Colonic mucosa (tissue), 4 donors: Measurements from ENCODE around the gene GALNT9. TPM values are rescaled to one million over a fixed set of nuclear protein-coding genes. Genes with fewer than 3 reads are reported as not detected.

ENCODE experiments used
- DNase-seq: peaks from one replicate; pipeline ENCODE4 v3.0.0-alpha.2; 2020
- H3K27ac ChIP-seq: fragments of 200-600 bp; one replicate; pipeline ENCODE4 v1.8.0; 2021
- H3K27me3 ChIP-seq: fragments of 200-600 bp; one replicate; pipeline ENCODE4 v1.8.0; 2021
- H3K36me3 ChIP-seq: fragments of 200-600 bp; one replicate; pipeline ENCODE4 v1.8.0; 2021
- H3K4me1 ChIP-seq: fragments of 200-600 bp; one replicate; pipeline ENCODE4 v1.8.0; 2021; ENCODE audit warnings: mild to moderate bottlenecking
- H3K4me3 ChIP-seq: fragments of 200-600 bp; one replicate; pipeline ENCODE4 v1.8.0; 2021
- H3K9ac ChIP-seq, 2 donors: one replicate each; pipeline ENCODE4 v1.7.0; 2013; ENCODE audit warnings: control low read depth in 2 of 2, low read depth in 2 of 2, low read length in 2 of 2
- H3K9me3 ChIP-seq: fragments of 200-600 bp; one replicate; pipeline ENCODE4 v1.8.0; 2021
- CTCF ChIP-seq: fragments of 200-600 bp; IDR thresholded peaks from one replicate; pipeline ENCODE4 v1.8.0; 2022; ENCODE audit warnings: antibody characterized with exemption, mild to moderate bottlenecking
- intact Hi-C: fragments of 100-400 bp; cut with DNase I; formaldehyde crosslinking; loops from one replicate; pipeline ENCODE4 v1.14.1; 2022
- total RNA-seq, 2 donors: library from RNA; stranded (reverse); fragmentation: NEBNext Ultra II Directional in 1 of 2; extraction: Animal tissue kit (Norgen Biotek cat#: 25700) in 1 of 2; gene quantifications; one replicate each; pipeline ENCODE4 v1.2.1, GENCODE V29; 2021
- donor health status: healthy.
- donor health status: DM: no; HTN: no; CAD: no.
- donor health status: DM: no; HTN: no; CAD: no.

GALNT9 gene
- total RNA-seq, 2 donors from 2014 or later: 0.45 TPM; not detected in 1

GRCh38 chr12:132263061-132263360, 66.4 kb downstream of the GALNT9 start:
- Histone ChIP-seq H3K4me1 (no peaks in the 10 kb centered on the region), H3K9me3 (no peaks in the 10 kb centered on the region), H3K27ac (no peak overlapping the region), H3K4me3 (no peak overlapping the region), H3K27me3 (no peaks in the 10 kb centered on the region), H3K9ac (no peak overlapping the region), H3K36me3 (no peaks in the 10 kb centered on the region)
- no peak for TF ChIP-seq CTCF
- DNase-seq: no peak
- intact Hi-C loops: no loop called here

- TF ChIP-seq CTCF: no peak
- H3K4me3 ChIP-seq: no peak overlapping the region
- H3K4me1 ChIP-seq: no peaks in the 10 kb centered on the region
- intact Hi-C loops: no loop called here
- no peak overlapping the region for H3K9ac ChIP-seq
- no peaks in the 10 kb centered on the region for H3K9me3 ChIP-seq
- H3K36me3 ChIP-seq: no peaks in the 10 kb centered on the region
- H3K27me3 ChIP-seq: no peaks in the 10 kb centered on the region
- H3K27ac ChIP-seq: no peak overlapping the region
- no peak for DNase-seq
Observed at GRCh38 chr12:132262256-132263060, 66.9 kb downstream of the GALNT9 start.

- intact Hi-C loops: no loop called here
- no peak for DNase-seq
- TF ChIP-seq CTCF: no peak
- no peaks in the 10 kb centered on the region for H3K9me3 ChIP-seq
- no peaks in the 10 kb centered on the region for H3K27me3 ChIP-seq
- H3K9ac ChIP-seq: no peak overlapping the region
- H3K4me3 ChIP-seq: no peak overlapping the region
- H3K36me3 ChIP-seq: no peaks in the 10 kb centered on the region
- H3K4me1 ChIP-seq: no peaks in the 10 kb centered on the region
- H3K27ac ChIP-seq: no peak overlapping the region
Observed at GRCh38 chr12:132261328-132262138, 67.9 kb downstream of the GALNT9 start.

- intact Hi-C loops: no loop called here
- Histone ChIP-seq H3K4me1 (no peaks in the 10 kb centered on the region), H3K4me3 (no peak overlapping the region), H3K27ac (no peak overlapping the region), H3K27me3 (no peaks in the 10 kb centered on the region), H3K9ac (no peak overlapping the region), H3K9me3 (no peaks in the 10 kb centered on the region), H3K36me3 (no peaks in the 10 kb centered on the region)
- DNase-seq: no peak
- no peak for TF ChIP-seq CTCF
Observed at GRCh38 chr12:132260721-132261120, 68.7 kb downstream of the GALNT9 start.

- H3K4me3 ChIP-seq: no peak overlapping the region
- H3K9ac ChIP-seq: no peak overlapping the region
- intact Hi-C loops: no loop called here
- no peaks in the 10 kb centered on the region for H3K9me3 ChIP-seq
- DNase-seq: no peak
- H3K27ac ChIP-seq: no peak overlapping the region
- TF ChIP-seq CTCF: no peak
- no peaks in the 10 kb centered on the region for H3K36me3 ChIP-seq
- no peaks in the 10 kb centered on the region for H3K27me3 ChIP-seq
- H3K4me1 ChIP-seq: no peaks in the 10 kb centered on the region
Observed at GRCh38 chr12:132259872-132260695, 69.3 kb downstream of the GALNT9 start.
